Panc1 (cell line): ENCODE results near the gene CATSPERD. TPM values are rescaled to one million over a fixed set of nuclear protein-coding genes. Genes with fewer than 3 reads are reported as not detected.

Experiments
- ATAC-seq: fragments of 200-7000 bp; cut with Tn5 transposase; 2 replicates; pipeline ENCODE4 v1.9.1; 2020; ENCODE audit warnings: mild to moderate bottlenecking, moderate library complexity
- BruUV-seq: library from RNA; stranded (reverse); fragments of 400-500 nt; replicated peaks from 2 replicates; lab custom pipeline; 2021; lab: Mats Ljungman, UMichigan
- CTCF ChIA-PET: fragments of 300-600 bp; sonication (Branson Sonifier 250); formaldehyde crosslinking; loops from one replicate; lab custom pipeline; 2022; ENCODE audit warnings: antibody characterized with exemption; lab: Charles Lee
- POLR2A ChIA-PET: fragments of 300-600 bp; sonication (Branson Sonifier 250); formaldehyde crosslinking; loops from one replicate; lab custom pipeline; 2022; ENCODE audit warnings: antibody characterized with exemption; lab: Charles Lee
- DNase-seq: peaks from one replicate; pipeline ENCODE4 v3.0.0-alpha.2; 2010; ENCODE audit warnings: low read depth, low spot score
- H3K27ac ChIP-seq: 2 replicates; pipeline ENCODE4 v1.5.1; 2011; ENCODE audit warnings: mild to moderate bottlenecking, low read length, inconsistent platforms
- H3K27me3 ChIP-seq: fragments of 200-500 bp; sonication (Bioruptor generic); 2 replicates; pipeline ENCODE4 v1.6.0; 2014; ENCODE audit warnings: low read length, inconsistent platforms; ENCODE audit not compliant: control insufficient read depth, insufficient read depth
- H3K36me3 ChIP-seq: fragments of 200-500 bp; sonication (Bioruptor generic); 2 replicates; pipeline ENCODE4 v1.5.1; 2014; ENCODE audit warnings: inconsistent platforms, mild to moderate bottlenecking, low read length, moderate library complexity; ENCODE audit not compliant: control insufficient read depth, insufficient read depth
- H3K4me1 ChIP-seq: 2 replicates; pipeline ENCODE4 v1.5.1; 2011; ENCODE audit warnings: inconsistent platforms, mild to moderate bottlenecking, low read length, moderate library complexity; ENCODE audit not compliant: control insufficient read depth, insufficient read depth
- H3K4me3 ChIP-seq, 2 experiments: 2 replicates each; pipeline ENCODE4 v1.5.1; 2011 to 2012; ENCODE audit warnings: low read depth in 2 of 2, low read length in 2 of 2, mild to moderate bottlenecking in 2 of 2, inconsistent platforms in 1 of 2, moderate library complexity in 1 of 2
- H3K9me3 ChIP-seq: fragments of 200-500 bp; sonication (Bioruptor generic); 2 replicates; pipeline ENCODE4 v1.5.1; 2014; ENCODE audit warnings: low read depth, mild to moderate bottlenecking, inconsistent platforms, low read length, moderate library complexity; ENCODE audit not compliant: control insufficient read depth, insufficient read depth
- CTCF ChIP-seq: fragments of 450-650 bp; IDR thresholded peaks from 2 replicates; pipeline ENCODE4 v1.5.1; 2017; ENCODE audit warnings: mild to moderate bottlenecking
- POLR2AphosphoS5 ChIP-seq: IDR thresholded peaks from 2 replicates; pipeline ENCODE4 v1.6.1; 2012; ENCODE audit warnings: mild to moderate bottlenecking, low read depth, low read length, moderate library complexity
- SIN3A ChIP-seq: IDR thresholded peaks from 2 replicates; pipeline ENCODE4 v1.6.1; 2012; ENCODE audit warnings: low read depth, mild to moderate bottlenecking, low read length, moderate library complexity, borderline replicate concordance; ENCODE audit not compliant: insufficient read depth
- TCF7L2 ChIP-seq: IDR thresholded peaks from 2 replicates; pipeline ENCODE4 v1.6.1; 2011; ENCODE audit warnings: mild to moderate bottlenecking, low read depth, low read length, inconsistent platforms
- in situ Hi-C: cut with HindIII; loops from 2 replicates; pipeline ENCODE4 v1.10.0; 2016; ENCODE audit warnings: low sequenced_read_pairs, low pct_unique_long_range_greater_than_20kb
- intact Hi-C: fragments of 100-400 bp; cut with micrococcal nuclease; formaldehyde crosslinking; loops from one replicate; pipeline ENCODE4 v1.10.0; 2022; ENCODE audit not compliant: unreplicated experiment
- total RNA-seq: library from RNA; stranded (reverse); gene quantifications from one replicate; pipeline ENCODE4 v1.2.1, GENCODE V29; 2021; ENCODE audit not compliant: unreplicated experiment
- TF ChIP-seq, protein P1 (sequence below), 2 experiments: IDR thresholded peaks; 2 replicates each; pipeline ENCODE4 v1.6.1; 2011 to 2012; ENCODE audit warnings: low read depth in 2 of 2, control low read depth in 1 of 2, low read length in 1 of 2, mild to moderate bottlenecking in 1 of 2, moderate library complexity in 1 of 2; ENCODE audit not compliant: insufficient read depth in 1 of 2

CATSPERD gene
- total RNA-seq, 1 experiment from 2014 or later = 0.08 TPM

DNA sequence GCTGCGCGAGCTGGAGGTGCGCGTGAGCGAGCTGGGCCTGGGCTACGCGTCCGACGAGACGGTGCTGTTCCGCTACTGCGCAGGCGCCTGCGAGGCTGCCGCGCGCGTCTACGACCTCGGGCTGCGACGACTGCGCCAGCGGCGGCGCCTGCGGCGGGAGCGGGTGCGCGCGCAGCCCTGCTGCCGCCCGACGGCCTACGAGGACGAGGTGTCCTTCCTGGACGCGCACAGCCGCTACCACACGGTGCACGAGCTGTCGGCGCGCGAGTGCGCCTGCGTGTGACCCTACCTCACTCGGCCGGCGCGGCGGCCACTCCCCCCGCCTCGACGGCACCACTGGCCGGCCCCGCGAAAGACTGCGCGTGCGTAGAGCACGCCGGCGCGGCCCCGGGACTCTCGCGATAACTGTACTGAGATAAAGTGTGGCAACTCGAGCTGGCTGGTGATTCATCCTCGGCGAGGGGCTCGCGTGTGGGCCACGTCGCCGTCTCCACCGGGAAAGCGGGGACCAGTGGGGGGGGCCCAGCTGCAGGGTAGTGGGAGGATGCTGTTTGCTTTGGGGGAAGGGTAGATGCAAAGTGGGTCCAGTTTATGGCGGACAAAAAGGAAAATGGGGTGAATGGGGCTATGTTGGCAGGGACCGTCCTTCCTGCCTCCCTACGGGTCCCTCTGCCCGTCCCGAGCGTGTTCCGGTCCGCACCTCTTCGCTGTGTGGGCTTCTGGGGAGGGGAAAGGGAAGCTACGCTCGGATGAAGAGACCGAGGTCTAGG, 107.6 kb downstream of the CATSPERD start:
- CTCF ChIA-PET = interaction anchor here (0.6 to 1.4 kb wide), 2 partner anchors 24 to 65 kb away, joined by 3 to 5 read pairs; no protein-coding TSS in a partner anchor
- BruUV-seq = no TSS peak
- H3K27me3 ChIP-seq = no peaks in the 10 kb centered on the region
- H3K36me3 ChIP-seq = no peaks in the 10 kb centered on the region
- POLR2A ChIA-PET = no interaction called here
- peaks cover 8% of the 10 kb centered on the region for H3K4me1 ChIP-seq
- no peaks in the 10 kb centered on the region for H3K9me3 ChIP-seq
- intact Hi-C loops = no loop called here
- in situ Hi-C loops = no loop called here
- H3K27ac ChIP-seq = peak overlapping the region; percentile 80
- DNase-seq (peak; percentile 67), ATAC-seq (peak; percentile 83)
- H3K4me3 ChIP-seq = peak overlapping the region; percentile 55 to 86
- peak; percentile 69; the same call in 1 of the 2 replicates for TF ChIP-seq SIN3A
- peak; percentile 99 for TF ChIP-seq POLR2AphosphoS5
- no peak for TF ChIP-seq CTCF
- TF ChIP-seq, protein P1, sequence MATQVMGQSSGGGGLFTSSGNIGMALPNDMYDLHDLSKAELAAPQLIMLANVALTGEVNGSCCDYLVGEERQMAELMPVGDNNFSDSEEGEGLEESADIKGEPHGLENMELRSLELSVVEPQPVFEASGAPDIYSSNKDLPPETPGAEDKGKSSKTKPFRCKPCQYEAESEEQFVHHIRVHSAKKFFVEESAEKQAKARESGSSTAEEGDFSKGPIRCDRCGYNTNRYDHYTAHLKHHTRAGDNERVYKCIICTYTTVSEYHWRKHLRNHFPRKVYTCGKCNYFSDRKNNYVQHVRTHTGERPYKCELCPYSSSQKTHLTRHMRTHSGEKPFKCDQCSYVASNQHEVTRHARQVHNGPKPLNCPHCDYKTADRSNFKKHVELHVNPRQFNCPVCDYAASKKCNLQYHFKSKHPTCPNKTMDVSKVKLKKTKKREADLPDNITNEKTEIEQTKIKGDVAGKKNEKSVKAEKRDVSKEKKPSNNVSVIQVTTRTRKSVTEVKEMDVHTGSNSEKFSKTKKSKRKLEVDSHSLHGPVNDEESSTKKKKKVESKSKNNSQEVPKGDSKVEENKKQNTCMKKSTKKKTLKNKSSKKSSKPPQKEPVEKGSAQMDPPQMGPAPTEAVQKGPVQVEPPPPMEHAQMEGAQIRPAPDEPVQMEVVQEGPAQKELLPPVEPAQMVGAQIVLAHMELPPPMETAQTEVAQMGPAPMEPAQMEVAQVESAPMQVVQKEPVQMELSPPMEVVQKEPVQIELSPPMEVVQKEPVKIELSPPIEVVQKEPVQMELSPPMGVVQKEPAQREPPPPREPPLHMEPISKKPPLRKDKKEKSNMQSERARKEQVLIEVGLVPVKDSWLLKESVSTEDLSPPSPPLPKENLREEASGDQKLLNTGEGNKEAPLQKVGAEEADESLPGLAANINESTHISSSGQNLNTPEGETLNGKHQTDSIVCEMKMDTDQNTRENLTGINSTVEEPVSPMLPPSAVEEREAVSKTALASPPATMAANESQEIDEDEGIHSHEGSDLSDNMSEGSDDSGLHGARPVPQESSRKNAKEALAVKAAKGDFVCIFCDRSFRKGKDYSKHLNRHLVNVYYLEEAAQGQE (IDR thresholded peaks at IDR 0.05; ENCODE audit: insufficient read depth in 1 of 2, low read depth in 2 of 2, low read length in 1 of 2) = no peak
- no peak for TF ChIP-seq TCF7L2

Other genes starting within 250 kb of the CATSPERD start
- gene TINCR, start 152.7 kb upstream of the CATSPERD start, total RNA-seq = 2.3 TPM
- gene SAFB2, start 97.9 kb upstream of the CATSPERD start, total RNA-seq = 83.5 TPM
- gene SAFB, start 97.6 kb upstream of the CATSPERD start, total RNA-seq = 83.0 TPM
- 93.5 TPM for gene MICOS13, start 40.1 kb upstream of the CATSPERD start, total RNA-seq
- gene HSD11B1L, start 39.6 kb upstream of the CATSPERD start, total RNA-seq = 6.0 TPM
- 465 TPM for gene RPL36, start 30.3 kb upstream of the CATSPERD start, total RNA-seq
- 93.0 TPM for gene LONP1, start 491 bp upstream of the CATSPERD start, total RNA-seq
- gene PRR22, start 64.1 kb downstream of the CATSPERD start, total RNA-seq = 5.9 TPM
- 39.6 TPM for gene DUS3L, start 70.5 kb downstream of the CATSPERD start, total RNA-seq
- gene NRTN, start 84.4 kb downstream of the CATSPERD start, total RNA-seq = 0.80 TPM
- not detected for gene FUT6, start 119.1 kb downstream of the CATSPERD start, total RNA-seq
- gene FUT3, start 130.8 kb downstream of the CATSPERD start, total RNA-seq = 0.36 TPM
- 0.10 TPM for gene FUT5, start 149.9 kb downstream of the CATSPERD start, total RNA-seq
- gene NDUFA11, start 183.2 kb downstream of the CATSPERD start, total RNA-seq = 242 TPM
- gene VMAC, start 184.2 kb downstream of the CATSPERD start, total RNA-seq = 5.2 TPM
- gene CAPS, start 193.6 kb downstream of the CATSPERD start, total RNA-seq = 9.2 TPM